Measurements from ENCODE around the gene PHLPP1.
"Not testable (repeated sequence)": the region's sequence is repeated elsewhere in the genome, so short reads cannot be mapped to it uniquely, and the experiment has no call there.

PHLPP1 gene

GRCh38 chr18:62688743-62689317 is 26.5 kb upstream of the PHLPP1 start:
- H3K4me3 ChIP-seq (ENCODE audit: low read depth, low read length): no peak overlapping the region
- TF ChIP-seq CTCF (IDR thresholded peaks at IDR 0.05; ENCODE audit: low read depth, low read length): no peak

- TF ChIP-seq CTCF (IDR thresholded peaks at IDR 0.05; ENCODE audit: low read depth, low read length): no peak
- no peak overlapping the region for H3K4me3 ChIP-seq (ENCODE audit: low read depth, low read length)
These were observed 25.0 kb upstream of the PHLPP1 start for GRCh38 chr18:62690236-62690815.

GRCh38 chr18:62693659-62694058 is 21.7 kb upstream of the PHLPP1 start:
- H3K4me3 ChIP-seq (ENCODE audit: low read depth, low read length): no peak overlapping the region
- TF ChIP-seq CTCF (IDR thresholded peaks at IDR 0.05; ENCODE audit: low read depth, low read length): no peak

GRCh38 chr18:62697636-62698035 is 17.7 kb upstream of the PHLPP1 start:
- TF ChIP-seq CTCF (IDR thresholded peaks at IDR 0.05; ENCODE audit: low read depth, low read length): no peak
- no peak overlapping the region for H3K4me3 ChIP-seq (ENCODE audit: low read depth, low read length)

GRCh38 chr18:62702259-62702658 is 13.1 kb upstream of the PHLPP1 start:
- no peak overlapping the region for H3K4me3 ChIP-seq (ENCODE audit: low read depth, low read length)
- TF ChIP-seq CTCF (IDR thresholded peaks at IDR 0.05; ENCODE audit: low read depth, low read length): no peak

- not testable (repeated sequence) for H3K4me3 ChIP-seq (ENCODE audit: low read depth, low read length)
These were observed 8.5 kb upstream of the PHLPP1 start for GRCh38 chr18:62706879-62707278.

GRCh38 chr18:62709908-62710307 is 5.4 kb upstream of the PHLPP1 start:
- not testable (repeated sequence) for H3K4me3 ChIP-seq (ENCODE audit: low read depth, low read length)

- H3K4me3 ChIP-seq (ENCODE audit: low read depth, low read length): no peak overlapping the region
- no peak for TF ChIP-seq CTCF (IDR thresholded peaks at IDR 0.05; ENCODE audit: low read depth, low read length)
These were observed 4.9 kb upstream of the PHLPP1 start for GRCh38 chr18:62710417-62710816.

Measured in WI38 (cell line).